ENCODE measurements around the gene HFM1. TPM values are rescaled to one million over a fixed set of nuclear protein-coding genes. Genes with fewer than 3 reads are reported as not detected.

Gene HFM1
- polyA plus RNA-seq, 1 donor (not counting 4 experiments of a cell fraction or from before 2014, with no cell fraction given), result not detected

DNA sequence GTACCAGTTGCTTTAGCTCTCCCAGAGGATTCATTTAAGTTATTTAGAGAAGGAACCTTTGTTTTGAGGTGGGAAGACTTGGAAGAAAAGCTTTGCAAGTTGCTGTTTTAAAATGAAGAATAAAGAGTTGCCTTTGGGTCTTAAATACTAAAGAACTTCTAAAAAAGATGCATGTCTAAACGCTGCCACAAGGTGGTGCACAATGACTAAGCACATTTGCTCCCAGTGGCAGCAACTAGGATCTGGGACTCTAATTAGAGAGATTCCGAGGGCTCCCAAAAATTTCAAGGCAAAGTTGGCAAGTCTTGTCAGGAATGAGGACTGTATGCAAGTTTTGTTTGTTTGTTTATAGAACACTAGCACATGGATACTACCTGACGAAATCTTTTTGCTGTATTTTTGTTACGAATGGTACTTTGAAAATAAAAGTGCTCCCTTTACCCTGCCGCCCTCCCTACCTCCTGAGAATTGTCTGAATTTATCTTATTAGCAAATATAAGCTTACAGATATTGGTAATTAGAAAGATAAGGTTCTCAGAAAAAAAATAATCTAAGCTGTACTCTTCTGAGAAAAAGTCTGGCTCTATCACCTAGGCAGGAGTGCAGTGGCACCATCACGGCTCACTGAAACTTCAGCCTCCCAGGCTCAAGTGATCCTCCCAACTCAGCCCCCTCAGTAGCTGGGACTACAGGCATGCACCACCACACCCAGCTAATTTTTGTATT lies 121.8 kb downstream of the HFM1 start:
- peak overlapping the region; percentile 12 for H2AFZ ChIP-seq (ENCODE audit: control insufficient read depth, low read length)
- H3K9me3 ChIP-seq (ENCODE audit: control insufficient read depth, low read depth, low read length), result no peaks in the 10 kb centered on the region
- DNase-seq (ENCODE audit: low read depth, low spot score) (no peak), FAIRE-seq (peak; percentile 75)
- no peak overlapping the region for H3K4me3 ChIP-seq (ENCODE audit: control insufficient read depth in 2 of 3, extremely low read depth in 1 of 3, insufficient read depth in 2 of 3, low read depth in 1 of 3, low read length in 3 of 3)
- H3K9ac ChIP-seq (ENCODE audit: control insufficient read depth, extremely low read depth, insufficient read depth, low read length), result no peak overlapping the region
- no peaks in the 10 kb centered on the region for H3K4me1 ChIP-seq (ENCODE audit: control insufficient read depth, extremely low read depth, insufficient read depth, low read length)
- H3K9me1 ChIP-seq (ENCODE audit: control insufficient read depth, extremely low read depth, insufficient read depth, low read length), result no peaks in the 10 kb centered on the region
- TF ChIP-seq, protein P1, sequence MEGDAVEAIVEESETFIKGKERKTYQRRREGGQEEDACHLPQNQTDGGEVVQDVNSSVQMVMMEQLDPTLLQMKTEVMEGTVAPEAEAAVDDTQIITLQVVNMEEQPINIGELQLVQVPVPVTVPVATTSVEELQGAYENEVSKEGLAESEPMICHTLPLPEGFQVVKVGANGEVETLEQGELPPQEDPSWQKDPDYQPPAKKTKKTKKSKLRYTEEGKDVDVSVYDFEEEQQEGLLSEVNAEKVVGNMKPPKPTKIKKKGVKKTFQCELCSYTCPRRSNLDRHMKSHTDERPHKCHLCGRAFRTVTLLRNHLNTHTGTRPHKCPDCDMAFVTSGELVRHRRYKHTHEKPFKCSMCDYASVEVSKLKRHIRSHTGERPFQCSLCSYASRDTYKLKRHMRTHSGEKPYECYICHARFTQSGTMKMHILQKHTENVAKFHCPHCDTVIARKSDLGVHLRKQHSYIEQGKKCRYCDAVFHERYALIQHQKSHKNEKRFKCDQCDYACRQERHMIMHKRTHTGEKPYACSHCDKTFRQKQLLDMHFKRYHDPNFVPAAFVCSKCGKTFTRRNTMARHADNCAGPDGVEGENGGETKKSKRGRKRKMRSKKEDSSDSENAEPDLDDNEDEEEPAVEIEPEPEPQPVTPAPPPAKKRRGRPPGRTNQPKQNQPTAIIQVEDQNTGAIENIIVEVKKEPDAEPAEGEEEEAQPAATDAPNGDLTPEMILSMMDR (optimal IDR thresholded peaks at IDR 0.05 in 1 of 3, IDR thresholded peaks at IDR 0.05 in 1 of 3, conservative IDR thresholded peaks at IDR 0.05 in 1 of 3; ENCODE audit: extremely low read depth in 1 of 3, insufficient read depth in 2 of 3, low read length in 3 of 3), result peak; percentile 61 to 67 (median 65)
- no peak for TF ChIP-seq EZH2 (IDR thresholded peaks at IDR 0.05; ENCODE audit: low read length)
- no peaks in the 10 kb centered on the region for H3K36me3 ChIP-seq (ENCODE audit: control insufficient read depth in 2 of 2, extremely low read depth in 1 of 2, insufficient read depth in 2 of 2, low read length in 2 of 2)
- H3K27ac ChIP-seq (ENCODE audit: control insufficient read depth, insufficient read depth, low read length), result no peak overlapping the region
- H3K4me2 ChIP-seq (ENCODE audit: control insufficient read depth, extremely low read depth, insufficient read depth, low read depth, low read length), result no peak overlapping the region
- dilution Hi-C loops (cut with MboI; ENCODE audit: extremely low pct_ligation_motif_present, low sequenced_read_pairs), result no loop called here
- H3K27me3 ChIP-seq (ENCODE audit: control insufficient read depth, extremely low read depth, insufficient read depth, low read length), result no peaks in the 10 kb centered on the region
- H4K20me1 ChIP-seq (ENCODE audit: control insufficient read depth, extremely low read depth, insufficient read depth, low read length), result no peaks in the 10 kb centered on the region
- H3K79me2 ChIP-seq (ENCODE audit: control insufficient read depth, insufficient read depth, low read length), result no peaks in the 10 kb centered on the region

DNA sequence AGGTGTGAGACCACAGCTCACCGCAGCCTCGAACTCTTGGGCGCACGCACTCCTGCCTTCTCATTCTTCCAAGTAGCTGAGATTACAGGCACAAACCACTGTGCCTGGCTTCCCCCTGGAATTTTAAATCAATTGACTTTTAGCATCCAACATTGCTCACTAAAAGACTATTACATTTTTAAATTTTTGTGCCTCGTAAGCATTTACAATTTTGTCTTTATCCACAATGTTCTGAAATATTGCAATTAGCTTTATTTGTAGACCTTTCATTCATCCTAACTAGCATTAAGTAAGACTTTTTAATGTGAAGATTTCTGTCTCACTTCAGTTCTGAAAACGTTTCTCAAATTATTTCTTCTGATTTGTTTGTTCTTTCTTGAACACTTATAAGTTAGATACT lies 122.9 kb downstream of the HFM1 start:
- dilution Hi-C loops (cut with MboI; ENCODE audit: extremely low pct_ligation_motif_present, low sequenced_read_pairs), result no loop called here
- Histone ChIP-seq H3K4me2 (ENCODE audit: control insufficient read depth, extremely low read depth, insufficient read depth, low read depth, low read length) (no peak overlapping the region), H3K36me3 (ENCODE audit: control insufficient read depth in 2 of 2, extremely low read depth in 1 of 2, insufficient read depth in 2 of 2, low read length in 2 of 2) (no peaks in the 10 kb centered on the region), H3K9me1 (ENCODE audit: control insufficient read depth, extremely low read depth, insufficient read depth, low read length) (no peaks in the 10 kb centered on the region), H4K20me1 (ENCODE audit: control insufficient read depth, extremely low read depth, insufficient read depth, low read length) (no peaks in the 10 kb centered on the region), H3K79me2 (ENCODE audit: control insufficient read depth, insufficient read depth, low read length) (no peaks in the 10 kb centered on the region), H3K27ac (ENCODE audit: control insufficient read depth, insufficient read depth, low read length) (no peak overlapping the region), H3K27me3 (ENCODE audit: control insufficient read depth, extremely low read depth, insufficient read depth, low read length) (no peaks in the 10 kb centered on the region), H3K4me1 (ENCODE audit: control insufficient read depth, extremely low read depth, insufficient read depth, low read length) (no peaks in the 10 kb centered on the region), H3K9me3 (ENCODE audit: control insufficient read depth, low read depth, low read length) (no peaks in the 10 kb centered on the region), H3K9ac (ENCODE audit: control insufficient read depth, extremely low read depth, insufficient read depth, low read length) (no peak overlapping the region), H2AFZ (ENCODE audit: control insufficient read depth, low read length) (no peak overlapping the region), H3K4me3 (ENCODE audit: control insufficient read depth in 2 of 3, extremely low read depth in 1 of 3, insufficient read depth in 2 of 3, low read depth in 1 of 3, low read length in 3 of 3) (no peak overlapping the region)
- no peak for FAIRE-seq
- TF ChIP-seq EZH2 (IDR thresholded peaks at IDR 0.05; ENCODE audit: low read length), result no peak
- TF ChIP-seq, protein P1 (optimal IDR thresholded peaks at IDR 0.05 in 1 of 3, IDR thresholded peaks at IDR 0.05 in 1 of 3, conservative IDR thresholded peaks at IDR 0.05 in 1 of 3; ENCODE audit: extremely low read depth in 1 of 3, insufficient read depth in 2 of 3, low read length in 3 of 3), result no peak
- no peak for DNase-seq (ENCODE audit: low read depth, low spot score)

Data from keratinocyte (primary cell).